ENCODE results near the gene CCDC85C.

Gene CCDC85C

GRCh38 chr14:99541677-99542470, 62.1 kb downstream of the CCDC85C start:
- Histone ChIP-seq H3K79me2 (ENCODE audit: insufficient read depth, low read depth) (no peaks in the 10 kb centered on the region), H3K4me2 (no peak overlapping the region), H3K9ac (no peak overlapping the region), H4K20me1 (ENCODE audit: insufficient read depth) (no peaks in the 10 kb centered on the region), H3K27ac (no peak overlapping the region), H3K4me3 (IDR thresholded peaks at IDR 0.05; ENCODE audit: insufficient read depth, low read depth, low read length) (no peak overlapping the region), H3K36me3 (ENCODE audit: insufficient read depth) (no peaks in the 10 kb centered on the region), H3K27me3 (ENCODE audit: insufficient read depth, low read depth) (no peaks in the 10 kb centered on the region), H2AFZ (ENCODE audit: low read depth) (no peak overlapping the region), H3K4me1 (ENCODE audit: low read depth, poor library complexity, severe bottlenecking) (peaks cover 14% of the 10 kb centered on the region)
- TF ChIP-seq, protein P1, sequence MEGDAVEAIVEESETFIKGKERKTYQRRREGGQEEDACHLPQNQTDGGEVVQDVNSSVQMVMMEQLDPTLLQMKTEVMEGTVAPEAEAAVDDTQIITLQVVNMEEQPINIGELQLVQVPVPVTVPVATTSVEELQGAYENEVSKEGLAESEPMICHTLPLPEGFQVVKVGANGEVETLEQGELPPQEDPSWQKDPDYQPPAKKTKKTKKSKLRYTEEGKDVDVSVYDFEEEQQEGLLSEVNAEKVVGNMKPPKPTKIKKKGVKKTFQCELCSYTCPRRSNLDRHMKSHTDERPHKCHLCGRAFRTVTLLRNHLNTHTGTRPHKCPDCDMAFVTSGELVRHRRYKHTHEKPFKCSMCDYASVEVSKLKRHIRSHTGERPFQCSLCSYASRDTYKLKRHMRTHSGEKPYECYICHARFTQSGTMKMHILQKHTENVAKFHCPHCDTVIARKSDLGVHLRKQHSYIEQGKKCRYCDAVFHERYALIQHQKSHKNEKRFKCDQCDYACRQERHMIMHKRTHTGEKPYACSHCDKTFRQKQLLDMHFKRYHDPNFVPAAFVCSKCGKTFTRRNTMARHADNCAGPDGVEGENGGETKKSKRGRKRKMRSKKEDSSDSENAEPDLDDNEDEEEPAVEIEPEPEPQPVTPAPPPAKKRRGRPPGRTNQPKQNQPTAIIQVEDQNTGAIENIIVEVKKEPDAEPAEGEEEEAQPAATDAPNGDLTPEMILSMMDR (conservative IDR thresholded peaks at IDR 0.05; ENCODE audit: low read depth, low read length) = no peak

- Histone ChIP-seq H2AFZ (ENCODE audit: low read depth) (no peak overlapping the region), H4K20me1 (ENCODE audit: insufficient read depth) (no peaks in the 10 kb centered on the region), H3K79me2 (ENCODE audit: insufficient read depth, low read depth) (no peaks in the 10 kb centered on the region), H3K27me3 (ENCODE audit: insufficient read depth, low read depth) (no peaks in the 10 kb centered on the region), H3K4me2 (no peak overlapping the region), H3K36me3 (ENCODE audit: insufficient read depth) (no peaks in the 10 kb centered on the region), H3K27ac (no peak overlapping the region), H3K9ac (no peak overlapping the region), H3K4me1 (ENCODE audit: low read depth, poor library complexity, severe bottlenecking) (peaks cover 14% of the 10 kb centered on the region), H3K4me3 (IDR thresholded peaks at IDR 0.05; ENCODE audit: insufficient read depth, low read depth, low read length) (no peak overlapping the region)
- TF ChIP-seq, protein P1 (conservative IDR thresholded peaks at IDR 0.05; ENCODE audit: low read depth, low read length) = no peak
These were observed 62.8 kb downstream of the CCDC85C start for GRCh38 chr14:99541211-99541610.

GRCh38 chr14:99540196-99541032, 63.6 kb downstream of the CCDC85C start:
- H3K79me2 ChIP-seq (ENCODE audit: insufficient read depth, low read depth) = no peaks in the 10 kb centered on the region
- no peak overlapping the region for H3K9ac ChIP-seq
- H3K4me1 ChIP-seq (ENCODE audit: low read depth, poor library complexity, severe bottlenecking) = peaks cover 14% of the 10 kb centered on the region
- H2AFZ ChIP-seq (ENCODE audit: low read depth) = no peak overlapping the region
- H3K27ac ChIP-seq = no peak overlapping the region
- H3K27me3 ChIP-seq (ENCODE audit: insufficient read depth, low read depth) = no peaks in the 10 kb centered on the region
- no peak overlapping the region for H3K4me3 ChIP-seq (IDR thresholded peaks at IDR 0.05; ENCODE audit: insufficient read depth, low read depth, low read length)
- no peak overlapping the region for H3K4me2 ChIP-seq
- no peaks in the 10 kb centered on the region for H3K36me3 ChIP-seq (ENCODE audit: insufficient read depth)
- TF ChIP-seq, protein P1 (conservative IDR thresholded peaks at IDR 0.05; ENCODE audit: low read depth, low read length) = no peak
- H4K20me1 ChIP-seq (ENCODE audit: insufficient read depth) = no peaks in the 10 kb centered on the region

DNA sequence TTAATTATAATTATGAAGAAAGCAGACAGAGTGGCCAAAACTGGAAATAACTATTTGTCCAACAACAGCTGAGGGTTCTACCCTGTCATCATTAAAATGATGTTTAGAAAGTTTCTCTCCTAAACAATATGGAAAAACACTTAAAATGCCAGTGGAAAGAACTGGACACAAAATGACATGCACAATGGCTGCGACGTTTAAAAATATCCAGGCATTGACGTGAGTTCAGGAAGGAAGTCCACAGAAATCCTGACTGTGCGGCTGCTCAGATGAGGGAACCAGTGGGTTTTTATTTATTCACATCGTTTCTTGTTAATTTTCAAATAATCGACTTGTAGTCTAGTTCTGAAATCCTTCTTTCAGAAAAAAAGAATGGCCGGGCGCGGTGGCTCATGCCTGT, 64.5 kb downstream of the CCDC85C start:
- TF ChIP-seq, protein P1 (conservative IDR thresholded peaks at IDR 0.05; ENCODE audit: low read depth, low read length) = no peak
- Histone ChIP-seq H3K36me3 (ENCODE audit: insufficient read depth) (no peaks in the 10 kb centered on the region), H4K20me1 (ENCODE audit: insufficient read depth) (no peaks in the 10 kb centered on the region), H3K4me3 (IDR thresholded peaks at IDR 0.05; ENCODE audit: insufficient read depth, low read depth, low read length) (no peak overlapping the region), H3K79me2 (ENCODE audit: insufficient read depth, low read depth) (no peaks in the 10 kb centered on the region), H3K9ac (no peak overlapping the region), H3K4me2 (no peak overlapping the region), H3K4me1 (ENCODE audit: low read depth, poor library complexity, severe bottlenecking) (peaks cover 14% of the 10 kb centered on the region), H3K27ac (no peak overlapping the region), H2AFZ (ENCODE audit: low read depth) (no peak overlapping the region), H3K27me3 (ENCODE audit: insufficient read depth, low read depth) (no peaks in the 10 kb centered on the region)

Measured in KMS-11 (cell line).